H1 (cell line): ENCODE measurements around the gene CD79A. TPM values are rescaled to one million over a fixed set of nuclear protein-coding genes. Genes with fewer than 3 reads are reported as not detected.

Source experiments
- CTCF ChIA-PET: fragments of 300-600 bp; sonication (Branson Sonifier 250); formaldehyde crosslinking; loops from one replicate; lab custom pipeline; 2021; ENCODE audit not compliant: partially characterized antibody; lab: Charles Lee
- POLR2A ChIA-PET: fragments of 300-600 bp; sonication (Branson Sonifier 250); formaldehyde crosslinking; loops from one replicate; lab custom pipeline; 2021; ENCODE audit warnings: inconsistent platforms; ENCODE audit not compliant: partially characterized antibody; lab: Charles Lee
- DNase-seq, 2 experiments: peaks; one replicate each; pipeline versions ENCODE4 v3.0.0 to v3.0.0-alpha.2; 2010 to 2022; ENCODE audit warnings: low spot score in 2 of 2, low read depth in 1 of 2, mixed read lengths in 1 of 2
- FAIRE-seq: peaks from 2 replicates; lab custom pipeline; 2011; peaks lifted over from hg19 to GRCh38; lab: Jason Lieb, UNC
- H2AFZ ChIP-seq: 2 replicates; pipeline ENCODE4 v1.8.1; 2012; ENCODE audit warnings: low read length, inconsistent platforms
- H2AK5ac ChIP-seq: 2 replicates; pipeline ENCODE4 v1.6.1; 2013; ENCODE audit warnings: low read depth, low read length
- H2BK120ac ChIP-seq: replicated peaks from 2 replicates; pipeline ENCODE3; 2013; ENCODE audit warnings: low read depth, low read length, inconsistent platforms
- H2BK12ac ChIP-seq: 2 replicates; pipeline ENCODE4 v1.6.1; 2013; ENCODE audit warnings: low read depth, low read length
- H2BK15ac ChIP-seq: 2 replicates; pipeline ENCODE4 v1.6.1; 2013; ENCODE audit warnings: low read length
- H2BK20ac ChIP-seq: 2 replicates; pipeline ENCODE4 v1.6.1; 2013; ENCODE audit warnings: low read length
- H2BK5ac ChIP-seq: 2 replicates; pipeline ENCODE4 v1.6.1; 2013; ENCODE audit warnings: low read depth, low read length
- H3K14ac ChIP-seq: 2 replicates; pipeline ENCODE4 v1.6.1; 2013; ENCODE audit warnings: inconsistent platforms; ENCODE audit not compliant: insufficient read length
- H3K18ac ChIP-seq: 2 replicates; pipeline ENCODE4 v1.6.1; 2013; ENCODE audit warnings: low read length; ENCODE audit errors: extremely low read depth
- H3K23ac ChIP-seq: 2 replicates; pipeline ENCODE4 v1.6.1; 2013; ENCODE audit warnings: inconsistent platforms; ENCODE audit not compliant: insufficient read length
- H3K23me2 ChIP-seq: 2 replicates; pipeline ENCODE4 v1.6.1; 2013; ENCODE audit warnings: low read depth, low read length
- H3K27ac ChIP-seq: 2 replicates; pipeline ENCODE4 v1.6.1; 2011; ENCODE audit warnings: low read depth, low read length, inconsistent platforms
- H3K27me3 ChIP-seq, 4 experiments: replicated peaks in 1 of 4; 1 replicate in 1 of 4; 2 replicates in 3 of 4; pipeline versions ENCODE4 v1.6.1 to v1.8.1; 2011 to 2013; ENCODE audit warnings: low read length in 3 of 4, mild to moderate bottlenecking in 3 of 4, inconsistent platforms in 2 of 4, mixed read lengths in 2 of 4, moderate library complexity in 1 of 4; ENCODE audit not compliant: control insufficient read depth in 3 of 4, insufficient read depth in 3 of 4; ENCODE audit errors: extremely low read depth in 1 of 4
- H3K36me3 ChIP-seq, 4 experiments: 2 replicates each; pipeline versions ENCODE4 v1.6.1 to v1.8.1; 2011 to 2013; ENCODE audit warnings: mild to moderate bottlenecking in 4 of 4, low read length in 3 of 4, moderate library complexity in 2 of 4, control low read depth in 1 of 4, inconsistent platforms in 1 of 4; ENCODE audit not compliant: insufficient read depth in 4 of 4, control insufficient read depth in 2 of 4
- H3K4ac ChIP-seq: replicated peaks from 2 replicates; pipeline ENCODE3; 2013; ENCODE audit warnings: low read length, low read depth, mixed read lengths, inconsistent platforms; ENCODE audit not compliant: insufficient read length
- H3K4me1 ChIP-seq, 4 experiments: replicated peaks in 1 of 4; 1 replicate in 1 of 4; 2 replicates in 3 of 4; pipeline versions ENCODE4 v1.6.1 to v1.8.1; 2011 to 2013; ENCODE audit warnings: low read length in 3 of 4, inconsistent platforms in 2 of 4, mixed read lengths in 1 of 4; ENCODE audit not compliant: insufficient read depth in 4 of 4, control insufficient read depth in 3 of 4
- H3K4me2 ChIP-seq, 2 experiments: 2 replicates each; pipeline versions ENCODE4 v1.6.1 to v1.8.1; 2011 to 2013; ENCODE audit warnings: low read depth in 2 of 2, low read length in 2 of 2, control low read depth in 1 of 2, inconsistent platforms in 1 of 2, mild to moderate bottlenecking in 1 of 2; ENCODE audit not compliant: insufficient read depth in 1 of 2
- H3K4me3 ChIP-seq, 4 experiments: fragments of 200-600, 300-600 bp in 1 of 4; sonication (generic), shearing (Covaris generic), sonication (Bioruptor Twin) in 1 of 4; 2 replicates each; pipeline versions ENCODE4 v1.5.1 to v1.8.1; 2011 to 2016; ENCODE audit warnings: low read length in 4 of 4, low read depth in 3 of 4, control low read depth in 2 of 4, inconsistent platforms in 2 of 4, mild to moderate bottlenecking in 2 of 4, mixed read lengths in 1 of 4, moderate library complexity in 1 of 4; ENCODE audit not compliant: insufficient read depth in 2 of 4; ENCODE audit errors: extremely low read depth in 1 of 4
- H3K56ac ChIP-seq: replicated peaks from 2 replicates; pipeline ENCODE3; 2013; ENCODE audit warnings: low read depth, mild to moderate bottlenecking, mixed read lengths, low read length, inconsistent platforms; ENCODE audit not compliant: insufficient read length
- H3K79me1 ChIP-seq: 2 replicates; pipeline ENCODE4 v1.6.1; 2013; ENCODE audit warnings: low read depth, low read length, control low read depth
- H3K79me2 ChIP-seq, 2 experiments: 2 replicates each; pipeline versions ENCODE4 v1.6.1 to v1.8.1; 2012 to 2013; ENCODE audit warnings: low read length in 2 of 2, mild to moderate bottlenecking in 2 of 2, inconsistent platforms in 1 of 2; ENCODE audit not compliant: insufficient read depth in 2 of 2, control insufficient read depth in 1 of 2
- H3K9ac ChIP-seq, 4 experiments: replicated peaks in 1 of 4; 1 replicate in 1 of 4; 2 replicates in 3 of 4; pipeline versions ENCODE4 v1.6.1 to v1.8.1; 2011 to 2013; ENCODE audit warnings: low read depth in 3 of 4, low read length in 3 of 4, control low read depth in 2 of 4, mild to moderate bottlenecking in 2 of 4, moderate library complexity in 2 of 4, inconsistent platforms in 1 of 4; ENCODE audit errors: extremely low read depth in 1 of 4
- H3K9me3 ChIP-seq, 2 experiments: 2 replicates each; pipeline versions ENCODE4 v1.6.1 to v1.8.1; 2012 to 2013; ENCODE audit warnings: mild to moderate bottlenecking in 2 of 2, moderate library complexity in 2 of 2, control low read depth in 1 of 2, inconsistent platforms in 1 of 2, low read depth in 1 of 2, low read length in 1 of 2, mixed read lengths in 1 of 2; ENCODE audit not compliant: insufficient read depth in 2 of 2
- H4K20me1 ChIP-seq, 2 experiments: replicated peaks in 1 of 2; 2 replicates each; pipeline versions ENCODE3 to v1.8.1; 2011 to 2013; ENCODE audit warnings: inconsistent platforms in 2 of 2, low read length in 2 of 2, mild to moderate bottlenecking in 1 of 2; ENCODE audit not compliant: insufficient read depth in 2 of 2, control insufficient read depth in 1 of 2
- H4K5ac ChIP-seq: 2 replicates; pipeline ENCODE4 v1.6.1; 2013; ENCODE audit warnings: low read length, low read depth, mixed read lengths, inconsistent platforms; ENCODE audit not compliant: insufficient read length
- H4K8ac ChIP-seq: 2 replicates; pipeline ENCODE4 v1.8.0; 2013; ENCODE audit warnings: mild to moderate bottlenecking, moderate library complexity, low read length, inconsistent platforms; ENCODE audit not compliant: insufficient read depth; ENCODE audit errors: extremely low read depth
- H4K91ac ChIP-seq: replicated peaks from 2 replicates; pipeline ENCODE3; 2013; ENCODE audit warnings: low read length, mixed read lengths, inconsistent platforms; ENCODE audit not compliant: insufficient read length
- WGBS, 2 experiments: shearing (Covaris generic) in 1 of 2; methylation state at CpG; one replicate each; pipeline versions ENCODE4 v1.1.6 to v1.1.7; 2013 to 2015; ENCODE audit warnings: low lambda C conversion rate in 2 of 2, mixed read lengths in 2 of 2, inconsistent platforms in 1 of 2, low coverage in 1 of 2, missing lambda C conversion rate in 1 of 2; ENCODE audit not compliant: insufficient replicate concordance in 2 of 2, insufficient coverage in 1 of 2, insufficient read length in 1 of 2; ENCODE audit errors: extremely low coverage in 1 of 2, missing lambda C conversion rate in 1 of 2; 5-methylcytosine and 5-hydroxymethylcytosine counted together
- polyA plus RNA-seq, 7 experiments: library from polyadenylated mRNA; depleted of rRNA in 3 of 7; stranded (reverse) in 5 of 7; unstranded in 2 of 7; fragments of >200 nt in 5 of 7; fragments of 200-250 nt in 2 of 7; gene quantifications; 1 replicate in 5 of 7; 2 replicates in 1 of 7; 4 replicates in 1 of 7; pipeline versions ENCODE4 v1.2.1 to v1.2.3, GENCODE V29; 2011 to 2013; ENCODE audit warnings: missing spikeins in 2 of 7, mixed read lengths in 2 of 7
- total RNA-seq: library from RNA; stranded (reverse); fragmentation: NEBNext Ultra II Directional; extraction: Animal tissue kit (Norgen Biotek cat#: 25700); gene quantifications from 2 replicates; pipeline ENCODE4 v1.2.1, GENCODE V29; 2021

Gene CD79A
- total and polyA plus RNA-seq, 2 of the 8 experiments (the other 6 are each of a cell fraction or from before 2014, with no cell fraction given): 0.54 to 0.77 TPM

- no peak overlapping the region for H3K14ac ChIP-seq
- no peak overlapping the region for H3K4me3 ChIP-seq
- H3K23ac ChIP-seq: no peak overlapping the region
- no peak overlapping the region for H4K5ac ChIP-seq
- no peak overlapping the region for H2BK120ac ChIP-seq
- peaks cover 0 to under 1% of the 10 kb centered on the region in 2 experiments; a peak in 1 of 4 replicates for H3K79me2 ChIP-seq
- no peak overlapping the region for H2BK12ac ChIP-seq
- H2BK15ac ChIP-seq: no peak overlapping the region
- WGBS, 2 experiments: 94% methylated on average over 8 of the region's 8 CpGs; no CpG with 5 or more reads in 1 of the 2 experiments
- no peak overlapping the region for H3K4me2 ChIP-seq
- peaks cover 3 to 16% (median 12%) of the 10 kb centered on the region in 4 experiments for H3K4me1 ChIP-seq
- H3K18ac ChIP-seq: no peak overlapping the region
- no peak overlapping the region for H3K4ac ChIP-seq
- H3K79me1 ChIP-seq: peaks cover 2% of the 10 kb centered on the region; the same call in 1 of the 2 replicates
- H4K8ac ChIP-seq: no peak overlapping the region
- no peaks in the 10 kb centered on the region for H3K9me3 ChIP-seq
- H2BK5ac ChIP-seq: no peak overlapping the region
- ChIA-PET CTCF (interaction anchor here (1.1 to 2.3 kb wide), 7 partner anchors 9 to 48 kb away, joined by 3 to 9 read pairs (median 5); no protein-coding TSS in a partner anchor), POLR2A (interaction anchor here (1.1 to 13.9 kb wide), 4 partner anchors 8 to 29 kb away, joined by 4 to 298 read pairs (median 8); partner anchors contain the start of gene RPS19)
- no peak overlapping the region for H4K91ac ChIP-seq
- no peak overlapping the region for H3K9ac ChIP-seq
- no peak for DNase-seq
- H3K36me3 ChIP-seq: peaks cover 0 to 2% (median 0%) of the 10 kb centered on the region in 4 experiments; a peak in 3 of 8 replicates
- H4K20me1 ChIP-seq: peaks cover 3 to 6% of the 10 kb centered on the region in 2 experiments
- H2BK20ac ChIP-seq: no peak overlapping the region
- H2AK5ac ChIP-seq: no peak overlapping the region
- FAIRE-seq: no peak
- H3K56ac ChIP-seq: no peak overlapping the region
- no peak overlapping the region for H3K27ac ChIP-seq
- no peaks in the 10 kb centered on the region for H3K23me2 ChIP-seq
- H3K27me3 ChIP-seq: no peaks in the 10 kb centered on the region
- H2AFZ ChIP-seq: no peak overlapping the region
Observed at GRCh38 chr19:41889896-41890295, 12.8 kb downstream of the CD79A start.
